Ascending aorta (tissue), 2 donors: ENCODE data around the gene CYP2A6. TPM values are rescaled to one million over a fixed set of nuclear protein-coding genes. Genes with fewer than 3 reads are reported as not detected.
"Not testable (repeated sequence)": the region's sequence is repeated elsewhere in the genome, so short reads cannot be mapped to it uniquely, and the experiment has no call there.

Experiments
- DNase-seq, 2 donors: peaks; one replicate each; pipeline ENCODE4 v3.0.0-alpha.2; 2019; ENCODE audit warnings: low spot score in 2 of 2
- H3K27ac ChIP-seq, 2 donors: fragments of 200-600 bp; sonication (generic); one replicate each; pipeline ENCODE4 v1.5.1; 2016 to 2017; ENCODE audit warnings: mild to moderate bottlenecking in 1 of 2
- H3K27me3 ChIP-seq: fragments of 200-600 bp; sonication (generic); one replicate; pipeline ENCODE4 v1.5.1; 2017
- H3K36me3 ChIP-seq, 2 donors: fragments of 200-600 bp; sonication (generic); one replicate each; pipeline ENCODE4 v1.5.1; 2016
- H3K4me1 ChIP-seq, 2 donors: fragments of 200-600 bp; sonication (generic); one replicate each; pipeline ENCODE4 v1.5.1; 2016 to 2017; ENCODE audit warnings: mild to moderate bottlenecking in 1 of 2
- H3K4me3 ChIP-seq, 2 donors: fragments of 200-600 bp; sonication (generic); one replicate each; pipeline ENCODE4 v1.5.1; 2016 to 2017; ENCODE audit warnings: mild to moderate bottlenecking in 1 of 2
- H3K9me3 ChIP-seq, 2 donors: fragments of 200-600 bp; sonication (generic); one replicate each; pipeline ENCODE4 v1.5.1; 2016
- CTCF ChIP-seq, 3 experiments: fragments of 200-600 bp in 2 of 3; fragments of 450-650 bp in 1 of 3; sonication (generic) in 2 of 3; IDR thresholded peaks; one replicate each; pipeline ENCODE4 v1.5.1; 2016 to 2019; ENCODE audit warnings: antibody characterized with exemption in 3 of 3, mild to moderate bottlenecking in 1 of 3, moderate library complexity in 1 of 3
- intact Hi-C: fragments of 100-400 bp; cut with DNase I; formaldehyde crosslinking; loops from one replicate; pipeline ENCODE4 v1.15.1; 2023
- total RNA-seq: library from RNA; depleted of rRNA; stranded (reverse); fragments of >200 nt; gene quantifications from one replicate; pipeline ENCODE4 v1.1.0, GENCODE V29; 2016

Gene CYP2A6
- total RNA-seq, 1 donor from 2014 or later = not detected

- Histone ChIP-seq H3K9me3 (no peaks in the 10 kb centered on the region), H3K4me1 (peaks cover 0 to 29% of the 10 kb centered on the region in 2 donors), H3K36me3 (peaks cover 12 to 20% of the 10 kb centered on the region in 2 donors), H3K4me3 (peak overlapping the region; percentile 51 to 64), H3K27ac (peak overlapping the region; percentile 63 to 71), H3K27me3 (no peaks in the 10 kb centered on the region)
- DNase-seq = no peak
- intact Hi-C loops = loop anchor here (2.0 to 10.0 kb wide), 2 partner anchors 149 to 527 kb away; partner anchors contain the start of gene AKT2
- TF ChIP-seq CTCF (IDR thresholded peaks at IDR 0.05) = no peak
Observed at GRCh38 chr19:40811478-40812341, 38.5 kb downstream of the CYP2A6 start.

GRCh38 chr19:40810649-40811408 is 39.4 kb downstream of the CYP2A6 start:
- H3K9me3 ChIP-seq, H3K27me3 ChIP-seq: not testable (repeated sequence)
- intact Hi-C loops = loop anchor here (2.0 to 10.0 kb wide), 2 partner anchors 148 to 526 kb away; partner anchors contain the start of gene AKT2
- Histone ChIP-seq H3K36me3 (peaks cover 12 to 27% of the 10 kb centered on the region in 2 donors), H3K27ac (peak overlapping the region; percentile 63 to 71), H3K4me1 (peaks cover 0 to 37% of the 10 kb centered on the region in 2 donors), H3K4me3 (peak overlapping the region; percentile 51 to 64)
- peak in 1 of 2 donors; percentile 88 for DNase-seq
- peak in 2 of 3 experiments; percentile 7 to 10 for TF ChIP-seq CTCF (IDR thresholded peaks at IDR 0.05)

GRCh38 chr19:40810160-40810559 is 40.1 kb downstream of the CYP2A6 start:
- Histone ChIP-seq H3K27me3 (no peaks in the 10 kb centered on the region), H3K4me1 (peaks cover 0 to 37% of the 10 kb centered on the region in 2 donors), H3K9me3 (no peaks in the 10 kb centered on the region), H3K27ac (peak overlapping the region; percentile 63 to 71), H3K36me3 (peaks cover 12 to 28% of the 10 kb centered on the region in 2 donors), H3K4me3 (peak overlapping the region; percentile 51 to 64)
- no peak for DNase-seq
- intact Hi-C loops = loop anchor here (2.0 to 10.0 kb wide), 2 partner anchors 147 to 525 kb away; partner anchors contain the start of gene AKT2
- TF ChIP-seq CTCF (IDR thresholded peaks at IDR 0.05) = no peak

GRCh38 chr19:40809358-40810086 is 40.7 kb downstream of the CYP2A6 start:
- Histone ChIP-seq H3K27me3 (no peaks in the 10 kb centered on the region), H3K36me3 (peaks cover 12 to 28% of the 10 kb centered on the region in 2 donors), H3K4me1 (peaks cover 5 to 43% of the 10 kb centered on the region in 2 donors), H3K4me3 (peak overlapping the region in 1 of 2 donors; percentile 64), H3K9me3 (no peaks in the 10 kb centered on the region), H3K27ac (peak overlapping the region in 1 of 2 donors; percentile 71)
- no peak for DNase-seq
- intact Hi-C loops = loop anchor here (2.0 to 10.0 kb wide), 2 partner anchors 147 to 525 kb away; partner anchors contain the start of gene AKT2
- TF ChIP-seq CTCF (IDR thresholded peaks at IDR 0.05) = no peak

- no peak overlapping the region for H3K27ac ChIP-seq
- peaks cover 12 to 51% of the 10 kb centered on the region in 2 donors for H3K4me1 ChIP-seq
Observed at GRCh38 chr19:40808497-40808896, 41.8 kb downstream of the CYP2A6 start.

More at GRCh38 chr19:40808497-40808896, 41.8 kb downstream of the CYP2A6 start:
- Histone ChIP-seq H3K36me3 (peaks cover 12 to 28% of the 10 kb centered on the region in 2 donors), H3K9me3 (no peaks in the 10 kb centered on the region), H3K4me3 (no peak overlapping the region), H3K27me3 (no peaks in the 10 kb centered on the region)
- no peak for TF ChIP-seq CTCF (IDR thresholded peaks at IDR 0.05)
- intact Hi-C loops = no loop called here
- no peak for DNase-seq
